Lower leg skin (tissue), 4 donors: ENCODE data around the gene NKAIN2. TPM values are rescaled to one million over a fixed set of nuclear protein-coding genes. Genes with fewer than 3 reads are reported as not detected.

Experiments
- DNase-seq, 2 donors: peaks; one replicate each; pipeline ENCODE4 v3.0.0-alpha.2; 2019; ENCODE audit warnings: low spot score in 2 of 2
- H3K4me3 ChIP-seq: fragments of 200-600 bp; sonication (generic); 2 replicates; pipeline ENCODE4 v1.5.1; 2017; ENCODE audit warnings: mild to moderate bottlenecking, low read depth; ENCODE audit not compliant: poor library complexity, severe bottlenecking
- POLR2A ChIP-seq, 2 donors: fragments of 450-650 bp; IDR thresholded peaks; one replicate each; pipeline ENCODE4 v1.6.1; 2016 to 2017; ENCODE audit warnings: antibody characterized with exemption in 2 of 2, mild to moderate bottlenecking in 1 of 2, moderate library complexity in 1 of 2
- WGBS, 2 donors: methylation state at CpG; one replicate each; pipeline ENCODE4 v1.1.5; 2018; 5-methylcytosine and 5-hydroxymethylcytosine counted together
- intact Hi-C: fragments of 100-400 bp; cut with DNase I; formaldehyde crosslinking; loops from one replicate; pipeline ENCODE4 v1.15.0; 2023; ENCODE audit warnings: low total_unique reads
- total RNA-seq, 4 donors: library from RNA; depleted of rRNA; stranded (reverse); fragments of >200 nt; gene quantifications; one replicate each; pipeline ENCODE4 v1.1.0, GENCODE V29; 2016
- TF ChIP-seq, protein P1 (sequence below), 3 donors: fragments of 450-650 bp; IDR thresholded peaks; one replicate each; pipeline ENCODE4 v1.5.1; 2016; ENCODE audit warnings: antibody characterized with exemption in 3 of 3, mild to moderate bottlenecking in 3 of 3, moderate library complexity in 2 of 3

The NKAIN2 gene
- total RNA-seq, 4 donors from 2014 or later: 0.37 TPM; not detected in 3

DNA sequence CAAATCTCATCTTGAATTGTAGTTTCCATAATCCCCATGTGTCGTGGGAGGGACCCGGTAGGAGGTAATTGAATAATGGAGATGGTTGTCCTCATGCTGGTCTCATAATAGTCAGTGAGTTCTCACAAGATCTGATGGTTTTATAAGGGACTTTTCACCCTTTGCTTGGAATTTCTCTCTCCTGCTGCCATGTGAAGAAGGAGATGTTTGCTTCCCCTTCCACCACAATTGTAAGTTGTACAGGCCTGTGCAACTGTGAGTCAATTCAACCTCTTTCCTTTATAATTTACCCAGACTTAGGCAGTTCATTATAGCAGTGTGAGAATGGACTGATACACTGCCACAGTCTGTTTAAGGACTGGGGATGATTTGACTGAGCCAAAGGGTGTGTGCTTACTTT is 44.7 kb downstream of the NKAIN2 start:
- whole genome bisulfite sequencing, 2 donors: 86 to 91% methylated on average over 2 of the region's 2 CpGs
- TF ChIP-seq, protein P1, sequence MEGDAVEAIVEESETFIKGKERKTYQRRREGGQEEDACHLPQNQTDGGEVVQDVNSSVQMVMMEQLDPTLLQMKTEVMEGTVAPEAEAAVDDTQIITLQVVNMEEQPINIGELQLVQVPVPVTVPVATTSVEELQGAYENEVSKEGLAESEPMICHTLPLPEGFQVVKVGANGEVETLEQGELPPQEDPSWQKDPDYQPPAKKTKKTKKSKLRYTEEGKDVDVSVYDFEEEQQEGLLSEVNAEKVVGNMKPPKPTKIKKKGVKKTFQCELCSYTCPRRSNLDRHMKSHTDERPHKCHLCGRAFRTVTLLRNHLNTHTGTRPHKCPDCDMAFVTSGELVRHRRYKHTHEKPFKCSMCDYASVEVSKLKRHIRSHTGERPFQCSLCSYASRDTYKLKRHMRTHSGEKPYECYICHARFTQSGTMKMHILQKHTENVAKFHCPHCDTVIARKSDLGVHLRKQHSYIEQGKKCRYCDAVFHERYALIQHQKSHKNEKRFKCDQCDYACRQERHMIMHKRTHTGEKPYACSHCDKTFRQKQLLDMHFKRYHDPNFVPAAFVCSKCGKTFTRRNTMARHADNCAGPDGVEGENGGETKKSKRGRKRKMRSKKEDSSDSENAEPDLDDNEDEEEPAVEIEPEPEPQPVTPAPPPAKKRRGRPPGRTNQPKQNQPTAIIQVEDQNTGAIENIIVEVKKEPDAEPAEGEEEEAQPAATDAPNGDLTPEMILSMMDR (IDR thresholded peaks at IDR 0.05): no peak
- no peak for TF ChIP-seq POLR2A (IDR thresholded peaks at IDR 0.05)
- DNase-seq: no peak
- intact Hi-C loops: no loop called here
- H3K4me3 ChIP-seq: no peak overlapping the region

DNA sequence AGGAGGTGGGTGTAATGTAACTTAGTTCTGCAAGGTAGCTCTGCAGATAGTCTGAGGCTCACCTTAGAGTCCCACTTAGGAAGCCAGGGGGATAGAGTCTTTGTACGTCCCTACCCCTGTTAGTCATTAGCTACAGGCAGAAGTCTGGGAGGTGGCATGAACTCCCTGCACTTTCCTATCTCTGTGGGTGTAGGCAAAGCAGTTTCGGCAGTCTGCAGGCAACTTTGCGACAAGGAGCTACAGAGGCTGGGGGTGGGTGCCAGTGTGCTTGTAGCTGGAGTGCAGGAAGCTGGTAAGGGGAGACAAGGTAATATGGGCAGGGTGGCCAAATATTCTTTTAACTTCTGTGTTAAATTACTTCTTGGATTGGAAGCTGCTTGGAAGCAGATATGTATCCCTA is 45.7 kb downstream of the NKAIN2 start:
- no peak for DNase-seq
- 75 to 77% methylated on average over 3 of the region's 3 CpGs for WGBS, 2 donors
- no peak overlapping the region for H3K4me3 ChIP-seq
- no peak for TF ChIP-seq POLR2A (IDR thresholded peaks at IDR 0.05)
- intact Hi-C loops: no loop called here

DNA sequence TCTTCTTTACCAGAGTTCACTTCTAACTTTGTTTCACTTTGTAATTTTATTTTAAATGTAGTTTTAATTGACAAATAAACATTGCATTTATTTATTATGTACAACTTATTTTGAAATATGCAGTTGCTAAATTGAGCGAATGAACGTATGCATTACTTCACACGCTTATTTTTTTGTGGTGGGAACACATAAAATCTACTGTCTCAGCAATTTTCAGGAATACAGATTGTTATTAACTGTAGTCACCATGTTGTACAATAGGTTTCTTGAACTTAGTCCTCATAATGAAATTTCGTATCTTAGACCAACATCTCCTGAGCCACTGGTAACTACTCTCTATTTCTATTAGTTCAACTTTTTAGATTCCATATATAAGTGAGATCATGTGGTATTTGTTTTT is 46.9 kb downstream of the NKAIN2 start:
- H3K4me3 ChIP-seq: no peak overlapping the region
- TF ChIP-seq, protein P1 (IDR thresholded peaks at IDR 0.05): no peak
- TF ChIP-seq POLR2A (IDR thresholded peaks at IDR 0.05): no peak
- no peak for DNase-seq
- WGBS, 2 donors: 95 to 97% methylated on average over 4 of the region's 4 CpGs
- intact Hi-C loops: no loop called here

DNA sequence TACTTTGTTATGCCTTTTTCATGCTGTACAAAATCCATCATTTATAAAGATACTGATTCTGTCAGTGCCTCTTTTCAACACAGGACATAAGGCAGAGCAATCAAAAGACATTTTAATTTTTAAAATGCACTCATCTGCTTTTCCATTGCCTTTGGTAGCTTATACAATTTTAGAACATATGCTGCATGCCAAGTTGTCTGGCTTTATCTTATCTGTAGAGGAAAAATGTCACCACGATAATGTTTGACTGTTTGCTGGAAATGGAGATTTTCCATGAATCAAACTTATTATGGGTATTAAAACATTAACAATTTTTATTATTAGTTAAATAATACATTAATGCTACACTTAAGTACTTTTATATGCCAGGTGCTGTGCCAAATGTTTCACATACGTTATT is 50.5 kb downstream of the NKAIN2 start:
- H3K4me3 ChIP-seq: no peak overlapping the region
- DNase-seq: no peak
- no peak for TF ChIP-seq POLR2A (IDR thresholded peaks at IDR 0.05)
- TF ChIP-seq, protein P1 (IDR thresholded peaks at IDR 0.05): no peak
- WGBS, 2 donors: 77 to 78% methylated on average over 2 of the region's 2 CpGs
- intact Hi-C loops: no loop called here

DNA sequence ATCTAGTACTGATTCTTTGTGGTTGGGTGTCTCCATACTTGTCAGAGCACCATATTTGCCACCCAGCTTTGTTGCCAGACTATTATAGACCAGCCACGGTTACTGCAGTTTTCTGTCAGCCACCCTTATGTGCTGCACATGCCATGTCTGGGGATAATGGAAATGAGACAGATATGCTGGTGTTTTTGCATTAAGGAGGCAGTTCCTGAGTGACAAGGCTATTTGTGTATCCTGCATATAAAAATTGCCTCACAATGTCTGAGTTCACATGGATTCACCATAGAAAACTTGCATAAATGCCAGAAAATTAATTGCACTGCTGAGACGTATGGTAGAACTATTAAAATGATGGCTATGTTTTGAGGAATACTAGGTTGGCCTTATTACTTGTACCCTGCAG is 51.8 kb downstream of the NKAIN2 start:
- TF ChIP-seq, protein P1 (IDR thresholded peaks at IDR 0.05): no peak
- no peak for TF ChIP-seq POLR2A (IDR thresholded peaks at IDR 0.05)
- H3K4me3 ChIP-seq: no peak overlapping the region
- intact Hi-C loops: no loop called here
- 34 to 36% methylated on average over 2 of the region's 2 CpGs for WGBS, 2 donors
- no peak for DNase-seq

DNA sequence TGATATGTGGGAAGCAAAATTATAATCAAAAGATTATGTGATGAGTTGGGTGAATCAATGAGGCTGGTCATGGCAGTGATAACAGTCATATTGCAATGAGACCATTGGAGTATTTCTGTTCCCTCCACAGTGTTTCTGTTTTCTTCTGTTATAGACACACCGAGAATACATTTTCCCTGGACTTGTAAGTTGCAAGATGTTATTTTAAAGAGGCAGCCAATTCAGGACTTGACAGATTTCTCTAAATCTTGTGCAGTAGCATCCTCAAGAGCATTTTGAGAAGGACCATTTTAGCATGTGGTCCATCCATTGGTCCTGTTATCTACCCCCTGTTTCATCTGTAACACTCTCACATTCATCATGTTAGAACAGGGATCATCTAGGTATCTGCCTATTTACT is 55.6 kb downstream of the NKAIN2 start:
- no peak overlapping the region for H3K4me3 ChIP-seq
- intact Hi-C loops: no loop called here
- TF ChIP-seq, protein P1 (IDR thresholded peaks at IDR 0.05): no peak
- TF ChIP-seq POLR2A (IDR thresholded peaks at IDR 0.05): no peak
- 88 to 97% methylated on average over 1 of the region's 1 CpG for WGBS, 2 donors
- DNase-seq: no peak
